ENCODE measurements around the gene PLCG1.

The PLCG1 gene

GRCh38 chr20:41167118-41167470 lies 29.8 kb downstream of the PLCG1 start:
- no peak for DNase-seq (ENCODE audit: low spot score)

GRCh38 chr20:41167481-41168253 lies 30.3 kb downstream of the PLCG1 start:
- DNase-seq (ENCODE audit: low spot score), result no peak

GRCh38 chr20:41168281-41169161 lies 31.2 kb downstream of the PLCG1 start:
- no peak for DNase-seq (ENCODE audit: low spot score)

GRCh38 chr20:41169162-41169690 lies 31.9 kb downstream of the PLCG1 start:
- no peak for DNase-seq (ENCODE audit: low spot score)

- peak; percentile 44 for DNase-seq (ENCODE audit: low spot score)
Observed at GRCh38 chr20:41169791-41170351, 32.5 kb downstream of the PLCG1 start.

GRCh38 chr20:41170386-41171105 lies 33.2 kb downstream of the PLCG1 start:
- no peak for DNase-seq (ENCODE audit: low spot score)

GRCh38 chr20:41171736-41172295 lies 34.5 kb downstream of the PLCG1 start:
- no peak for DNase-seq (ENCODE audit: low spot score)

GRCh38 chr20:41172296-41173140 lies 35.2 kb downstream of the PLCG1 start:
- DNase-seq (ENCODE audit: low spot score), result no peak

GRCh38 chr20:41173161-41173721 lies 35.9 kb downstream of the PLCG1 start:
- DNase-seq (ENCODE audit: low spot score), result peak; percentile 70

GRCh38 chr20:41173791-41174341 lies 36.5 kb downstream of the PLCG1 start:
- no peak for DNase-seq (ENCODE audit: low spot score)

GRCh38 chr20:41174373-41174772 lies 37.0 kb downstream of the PLCG1 start:
- no peak for DNase-seq (ENCODE audit: low spot score)

- no peak for DNase-seq (ENCODE audit: low spot score)
Observed at GRCh38 chr20:41174782-41175181, 37.4 kb downstream of the PLCG1 start.

GRCh38 chr20:41175201-41175651 lies 37.9 kb downstream of the PLCG1 start:
- no peak for DNase-seq (ENCODE audit: low spot score)

- DNase-seq (ENCODE audit: low spot score), result no peak
Observed at GRCh38 chr20:41175727-41176330, 38.5 kb downstream of the PLCG1 start.

GRCh38 chr20:41176711-41177552 lies 39.6 kb downstream of the PLCG1 start:
- DNase-seq (ENCODE audit: low spot score), result no peak

- peak; percentile 30 for DNase-seq (ENCODE audit: low spot score)
Observed at GRCh38 chr20:41177636-41178035, 40.3 kb downstream of the PLCG1 start.

- DNase-seq (ENCODE audit: low spot score), result no peak
Observed at GRCh38 chr20:41178495-41178894, 41.2 kb downstream of the PLCG1 start.

- DNase-seq (ENCODE audit: low spot score), result no peak
Observed at GRCh38 chr20:41178904-41179432, 41.6 kb downstream of the PLCG1 start.

All from kidney capillary endothelial cell (primary cell).